Natural killer cell (primary cell): Measurements from ENCODE around the gene KIN. TPM values are rescaled to one million over a fixed set of nuclear protein-coding genes. Genes with fewer than 3 reads are reported as not detected.

Experiments
- ATAC-seq, 3 donors: fragments of 150-1000 bp in 2 of 3; fragments of 200-7000 bp in 1 of 3; cut with Tn5 transposase; 1 replicate in 1 of 3; 2 replicates in 2 of 3; pipeline ENCODE4 v1.10.0; 2021; ENCODE audit warnings: mild to moderate bottlenecking in 2 of 3, moderate library complexity in 2 of 3
- DNase-seq, 2 donors: peaks; one replicate each; pipeline versions ENCODE4 v3.0.0 to v3.0.0-alpha.2; 2013 to 2021; ENCODE audit warnings: mixed read lengths in 1 of 2
- H3K27ac ChIP-seq: one replicate; pipeline ENCODE4 v1.5.1; 2013; ENCODE audit warnings: mild to moderate bottlenecking, low read length
- H3K27me3 ChIP-seq: one replicate; pipeline ENCODE4 v1.6.1; 2013; ENCODE audit warnings: low read length; ENCODE audit not compliant: control insufficient read depth, insufficient read depth
- H3K36me3 ChIP-seq: one replicate; pipeline ENCODE4 v1.6.1; 2013; ENCODE audit warnings: low read length; ENCODE audit not compliant: control insufficient read depth, insufficient read depth
- H3K4me1 ChIP-seq: one replicate; pipeline ENCODE4 v1.6.1; 2013; ENCODE audit warnings: low read length; ENCODE audit not compliant: control insufficient read depth, insufficient read depth
- H3K4me3 ChIP-seq: one replicate; pipeline ENCODE4 v1.5.1; 2013; ENCODE audit warnings: low read length
- H3K9me3 ChIP-seq: one replicate; pipeline ENCODE4 v1.6.1; 2013; ENCODE audit warnings: low read length; ENCODE audit not compliant: control insufficient read depth, insufficient read depth
- H3K27ac Mint-ChIP-seq, 2 donors: one replicate each; pipeline ENCODE4 v1.8.0; 2022; ENCODE audit warnings: mild to moderate bottlenecking in 2 of 2, mixed read lengths in 2 of 2, moderate library complexity in 1 of 2
- H3K27me3 Mint-ChIP-seq, 2 donors: one replicate each; pipeline ENCODE4 v1.8.0; 2022; ENCODE audit warnings: low read depth in 2 of 2, mixed read lengths in 2 of 2
- H3K36me3 Mint-ChIP-seq: one replicate; pipeline ENCODE4 v1.8.0; 2022; ENCODE audit warnings: mixed read lengths
- H3K4me1 Mint-ChIP-seq, 2 donors: one replicate each; pipeline ENCODE4 v1.8.0; 2022; ENCODE audit warnings: mixed read lengths in 2 of 2
- H3K4me3 Mint-ChIP-seq: one replicate; pipeline ENCODE4 v1.8.0; 2022; ENCODE audit warnings: mild to moderate bottlenecking, moderate library complexity, mixed read lengths
- H3K9me3 Mint-ChIP-seq, 2 donors: one replicate each; pipeline ENCODE4 v1.8.0; 2022; ENCODE audit warnings: mixed read lengths in 2 of 2
- WGBS: methylation state at CpG from one replicate; pipeline ENCODE4 v1.1.7; 2013; ENCODE audit warnings: missing lambda C conversion rate; ENCODE audit not compliant: insufficient coverage; 5-methylcytosine and 5-hydroxymethylcytosine counted together
- intact Hi-C: fragments of 100-400 bp; cut with micrococcal nuclease; formaldehyde crosslinking; loops from one replicate; pipeline ENCODE4 v1.14.2; 2022
- total RNA-seq, 4 donors: library from RNA; stranded (reverse); fragments of 120-200 nt in 1 of 4; gene quantifications; one replicate each; pipeline versions ENCODE4 v1.2.3 to v1.2.4, GENCODE V29; 2013 to 2022
- TF ChIP-seq, protein P1 (sequence below): fragments of 200-600 bp; IDR thresholded peaks from one replicate; pipeline ENCODE4 v1.8.0; 2022; ENCODE audit warnings: antibody characterized with exemption

KIN gene
- total RNA-seq, 3 donors from 2014 or later (not counting 1 experiment from before 2014, with no cell fraction given), result 12.3 to 16.6 (median 14.2) TPM

DNA sequence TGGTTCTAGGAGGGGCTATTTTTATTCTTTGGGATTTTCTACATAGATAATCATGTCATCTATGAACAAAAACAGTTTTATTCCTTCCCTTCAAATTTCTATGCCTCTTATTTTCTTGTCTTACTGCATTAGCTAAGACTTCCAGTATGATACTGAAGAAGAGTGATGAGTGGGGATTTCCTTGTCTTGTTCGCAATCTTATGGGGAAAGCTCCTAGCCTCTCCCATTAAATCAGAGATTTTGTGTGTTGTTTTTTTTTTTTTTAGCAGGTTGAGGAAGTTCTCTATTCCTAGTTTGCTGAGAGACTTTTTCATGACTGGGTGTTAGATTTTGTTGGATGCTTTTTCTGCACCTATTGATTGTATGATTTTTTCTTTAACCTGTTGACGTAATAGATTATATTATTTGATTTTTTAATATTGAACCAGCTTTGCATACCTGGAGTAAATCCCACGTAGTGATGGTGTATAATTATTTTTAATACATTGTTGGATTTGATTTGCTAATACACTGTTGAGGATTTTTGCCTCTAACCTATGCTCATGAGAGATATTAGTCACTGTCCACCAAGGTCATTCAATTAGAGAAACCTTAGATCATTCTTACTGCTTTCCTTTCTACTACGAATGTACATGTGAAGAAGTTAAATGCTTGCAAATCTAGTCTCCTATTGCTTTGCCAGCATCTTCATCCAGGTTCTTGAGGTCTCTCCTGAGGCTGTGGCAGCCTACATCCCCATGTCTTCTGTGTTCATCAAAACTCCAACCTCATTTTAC is 6.6 kb upstream of the KIN start:
- Histone ChIP-seq H3K4me1 (peaks cover 2% of the 10 kb centered on the region), H3K9me3 (no peaks in the 10 kb centered on the region), H3K36me3 (peaks cover 36% of the 10 kb centered on the region), H3K4me3 (no peak overlapping the region), H3K27me3 (no peaks in the 10 kb centered on the region), H3K27ac (no peak overlapping the region)
- Mint-ChIP-seq H3K27ac (peak overlapping the region; percentile 15 to 20), H3K4me3 (no peak overlapping the region), H3K9me3 (no peaks in the 10 kb centered on the region), H3K36me3 (peaks cover 15% of the 10 kb centered on the region), H3K4me1 (peaks cover 62 to 74% of the 10 kb centered on the region in 2 donors), H3K27me3 (no peaks in the 10 kb centered on the region)
- TF ChIP-seq, protein P1, sequence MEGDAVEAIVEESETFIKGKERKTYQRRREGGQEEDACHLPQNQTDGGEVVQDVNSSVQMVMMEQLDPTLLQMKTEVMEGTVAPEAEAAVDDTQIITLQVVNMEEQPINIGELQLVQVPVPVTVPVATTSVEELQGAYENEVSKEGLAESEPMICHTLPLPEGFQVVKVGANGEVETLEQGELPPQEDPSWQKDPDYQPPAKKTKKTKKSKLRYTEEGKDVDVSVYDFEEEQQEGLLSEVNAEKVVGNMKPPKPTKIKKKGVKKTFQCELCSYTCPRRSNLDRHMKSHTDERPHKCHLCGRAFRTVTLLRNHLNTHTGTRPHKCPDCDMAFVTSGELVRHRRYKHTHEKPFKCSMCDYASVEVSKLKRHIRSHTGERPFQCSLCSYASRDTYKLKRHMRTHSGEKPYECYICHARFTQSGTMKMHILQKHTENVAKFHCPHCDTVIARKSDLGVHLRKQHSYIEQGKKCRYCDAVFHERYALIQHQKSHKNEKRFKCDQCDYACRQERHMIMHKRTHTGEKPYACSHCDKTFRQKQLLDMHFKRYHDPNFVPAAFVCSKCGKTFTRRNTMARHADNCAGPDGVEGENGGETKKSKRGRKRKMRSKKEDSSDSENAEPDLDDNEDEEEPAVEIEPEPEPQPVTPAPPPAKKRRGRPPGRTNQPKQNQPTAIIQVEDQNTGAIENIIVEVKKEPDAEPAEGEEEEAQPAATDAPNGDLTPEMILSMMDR, result no peak
- 82% methylated on average over 2 of the region's 4 CpGs for WGBS
- DNase-seq (no peak), ATAC-seq (no peak)
- intact Hi-C loops, result no loop called here

DNA sequence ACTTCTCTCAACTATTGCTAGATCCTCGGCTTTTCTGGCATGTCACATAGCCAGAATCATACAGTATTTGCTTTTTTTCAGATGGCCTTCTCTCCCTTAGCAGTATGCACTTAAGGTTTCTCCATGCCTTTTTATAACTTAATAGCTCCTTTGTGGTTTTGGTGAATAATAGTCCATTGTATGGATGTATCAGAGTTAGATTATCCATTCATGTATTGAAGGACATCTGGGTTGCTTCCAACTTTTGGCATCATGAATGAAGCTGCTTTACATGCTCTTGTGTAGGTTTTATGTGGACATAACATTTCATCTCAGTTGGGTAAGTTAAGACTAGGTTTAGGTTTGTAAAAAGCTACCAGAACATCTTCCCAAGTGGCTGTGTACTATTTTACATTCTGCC is 4.7 kb upstream of the KIN start:
- Histone ChIP-seq H3K27me3 (no peaks in the 10 kb centered on the region), H3K36me3 (peaks cover 21% of the 10 kb centered on the region), H3K4me1 (peaks cover 11% of the 10 kb centered on the region), H3K4me3 (no peak overlapping the region), H3K27ac (no peak overlapping the region), H3K9me3 (no peaks in the 10 kb centered on the region)
- no peak for DNase-seq
- peaks cover 9% of the 10 kb centered on the region for H3K36me3 Mint-ChIP-seq
- H3K4me1 Mint-ChIP-seq, result peaks cover 69 to 82% of the 10 kb centered on the region in 2 donors
- no peaks in the 10 kb centered on the region for H3K27me3 Mint-ChIP-seq
- H3K27ac Mint-ChIP-seq, result peak overlapping the region in 1 of 2 donors; percentile 20
- 96% methylated on average over 1 of the region's 1 CpG for WGBS
- intact Hi-C loops, result no loop called here
- TF ChIP-seq, protein P1, result no peak
- ATAC-seq, result no peak
- H3K4me3 Mint-ChIP-seq, result no peak overlapping the region
- H3K9me3 Mint-ChIP-seq, result no peaks in the 10 kb centered on the region

DNA sequence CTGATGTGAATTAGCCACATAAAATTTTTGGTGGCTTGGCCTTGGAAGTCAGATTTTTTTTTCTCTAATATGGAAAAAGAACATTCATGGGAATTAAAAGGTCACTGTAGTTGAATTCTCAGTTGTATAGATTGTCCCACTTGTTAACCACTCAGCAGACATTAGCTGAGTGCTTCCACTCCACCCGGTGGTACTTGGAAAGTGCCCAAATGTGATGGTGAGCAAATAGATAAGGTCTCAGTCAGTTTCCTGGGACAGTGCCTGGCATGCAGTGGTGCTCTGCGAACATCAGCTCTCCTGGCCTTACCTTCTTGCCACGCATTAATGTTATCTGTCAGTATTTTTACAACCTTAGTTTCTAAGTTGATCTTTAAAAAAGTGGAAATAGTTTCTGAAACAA is 1.6 kb upstream of the KIN start:
- ATAC-seq (no peak), DNase-seq (peak in 1 of 2 donors; percentile 9)
- no peaks in the 10 kb centered on the region for H3K9me3 ChIP-seq
- H3K4me3 ChIP-seq, result no peak overlapping the region
- TF ChIP-seq, protein P1, result no peak
- Mint-ChIP-seq H3K36me3 (no peaks in the 10 kb centered on the region), H3K27ac (no peak overlapping the region), H3K4me3 (no peak overlapping the region), H3K9me3 (no peaks in the 10 kb centered on the region), H3K4me1 (peaks cover 50 to 51% of the 10 kb centered on the region in 2 donors), H3K27me3 (no peaks in the 10 kb centered on the region)
- 60% methylated on average over 3 of the region's 3 CpGs for whole genome bisulfite sequencing
- intact Hi-C loops, result no loop called here
- H3K4me1 ChIP-seq, result peaks cover 19% of the 10 kb centered on the region
- no peak overlapping the region for H3K27ac ChIP-seq
- peaks cover 9% of the 10 kb centered on the region for H3K36me3 ChIP-seq
- no peaks in the 10 kb centered on the region for H3K27me3 ChIP-seq
